HG03378 (cell line): ENCODE data around the gene LRRC18.

ENCODE experiments used
- ATAC-seq: cut with Tn5 transposase; IDR thresholded peaks from one replicate; pipeline ENCODE4 v1.9.1; 2021; ENCODE audit warnings: mild to moderate bottlenecking, moderate library complexity; ENCODE audit not compliant: unreplicated experiment

Gene LRRC18

DNA sequence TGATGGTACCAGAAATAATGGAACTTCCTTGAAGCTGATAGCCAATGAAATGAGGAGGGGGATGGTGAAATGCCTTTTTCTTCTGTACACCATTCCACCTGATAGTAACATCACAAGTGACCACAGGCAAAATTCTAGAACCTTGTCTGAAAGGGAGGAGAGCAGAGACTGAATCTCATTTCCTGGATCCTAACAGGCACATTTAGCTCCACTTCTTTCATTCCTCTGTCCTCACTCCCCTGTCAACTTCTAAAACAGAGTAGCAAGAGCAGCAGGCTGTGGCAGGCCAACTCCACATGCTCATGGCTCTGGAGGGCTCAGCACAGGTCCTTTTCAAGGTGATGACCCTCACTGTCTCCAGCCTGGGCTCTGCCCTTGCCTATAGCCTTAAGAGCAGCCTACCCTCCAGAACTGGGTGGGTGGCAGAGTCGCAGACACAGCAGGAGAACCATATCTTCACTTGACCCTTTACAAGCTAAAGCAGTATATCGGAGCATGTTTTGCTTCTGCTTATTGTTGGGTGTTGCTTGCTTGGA, at the start of gene LRRC18:
Gene LRRC18 (minus strand): TSS at position 51 of the 536 bp plus-strand sequence. CDS start 25,685 bp downstream, outside the sequence.
- no peak for ATAC-seq

DNA sequence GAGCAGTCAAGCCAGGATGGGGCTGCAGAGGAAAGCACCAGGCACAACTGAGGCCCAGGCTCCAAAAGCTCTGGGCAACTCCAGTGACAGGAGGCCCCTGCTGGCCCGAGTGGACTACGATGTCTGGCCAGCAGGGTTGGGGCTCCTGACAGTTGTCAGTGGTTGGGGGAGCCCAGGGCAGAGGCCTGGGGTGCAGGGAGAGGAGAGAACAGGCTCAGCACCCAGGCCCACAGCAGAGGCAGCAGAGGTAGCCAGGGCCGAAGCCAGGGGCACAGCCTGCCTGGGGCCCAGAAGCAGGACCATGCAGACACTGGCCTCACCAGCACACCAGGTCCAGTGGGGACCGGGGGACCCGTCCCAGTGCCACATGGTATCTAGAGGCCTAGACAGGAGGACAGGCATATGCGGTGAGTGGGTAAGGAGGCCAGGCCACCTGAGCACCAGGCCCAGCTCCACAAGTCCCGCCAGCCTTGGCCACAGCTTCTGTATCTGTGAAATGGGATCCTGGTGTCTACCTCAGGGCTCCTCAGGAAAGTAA, 46.0 kb upstream of the LRRC18 start:
- no peak for ATAC-seq

DNA sequence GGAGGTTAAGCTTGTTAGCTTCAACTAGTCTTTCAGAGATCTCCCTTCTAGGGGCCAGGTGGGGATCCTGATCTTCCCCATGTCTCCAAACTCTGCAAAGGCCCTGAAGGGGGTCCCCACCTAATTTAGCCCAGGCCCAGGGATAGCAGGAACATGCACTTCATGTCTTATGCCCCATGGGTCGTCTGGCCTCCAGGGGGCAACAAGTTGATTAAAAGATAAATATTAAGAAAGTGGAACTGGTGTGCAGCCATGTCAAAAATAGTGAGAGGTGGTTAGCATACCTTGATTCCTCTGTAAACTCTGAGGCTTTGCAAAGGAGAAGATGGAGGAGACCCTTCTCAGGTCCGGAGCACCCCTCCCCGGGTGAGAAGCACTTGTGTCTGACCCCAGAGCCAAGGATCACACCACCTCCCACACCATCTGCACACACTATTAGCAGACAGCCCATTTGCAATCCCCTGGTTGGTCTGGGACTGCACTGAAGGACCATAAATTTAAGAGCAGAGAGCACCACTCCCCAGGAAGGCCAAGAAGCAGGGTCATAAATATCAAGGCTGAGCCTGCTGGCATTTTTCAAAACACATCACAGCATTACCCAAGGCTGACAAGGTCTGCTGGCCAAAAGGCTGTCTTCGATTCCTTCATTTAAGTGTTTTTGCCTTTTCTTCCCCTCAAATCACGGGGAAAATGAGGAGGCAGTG, 44.2 kb upstream of the LRRC18 start:
- no peak for ATAC-seq

DNA sequence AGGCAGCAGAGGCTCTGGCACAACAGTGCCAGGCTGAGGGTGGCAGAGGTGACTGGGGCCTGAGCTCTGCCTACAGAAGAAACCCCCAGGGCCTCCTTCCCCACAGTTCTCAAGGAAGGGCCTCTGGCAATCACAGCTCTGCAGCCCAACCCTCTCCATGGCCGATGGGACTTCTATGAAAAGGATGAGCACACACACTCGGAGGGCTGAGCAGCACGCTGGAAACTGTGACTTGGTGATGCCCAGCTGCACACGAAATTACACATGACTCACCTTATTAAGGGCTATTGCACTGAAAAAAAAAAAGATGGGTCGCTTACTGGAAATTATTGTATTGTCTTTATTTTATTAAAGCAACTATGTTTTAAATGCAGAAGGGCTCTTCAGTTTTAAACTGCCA, 42.9 kb upstream of the LRRC18 start:
- no peak for ATAC-seq

DNA sequence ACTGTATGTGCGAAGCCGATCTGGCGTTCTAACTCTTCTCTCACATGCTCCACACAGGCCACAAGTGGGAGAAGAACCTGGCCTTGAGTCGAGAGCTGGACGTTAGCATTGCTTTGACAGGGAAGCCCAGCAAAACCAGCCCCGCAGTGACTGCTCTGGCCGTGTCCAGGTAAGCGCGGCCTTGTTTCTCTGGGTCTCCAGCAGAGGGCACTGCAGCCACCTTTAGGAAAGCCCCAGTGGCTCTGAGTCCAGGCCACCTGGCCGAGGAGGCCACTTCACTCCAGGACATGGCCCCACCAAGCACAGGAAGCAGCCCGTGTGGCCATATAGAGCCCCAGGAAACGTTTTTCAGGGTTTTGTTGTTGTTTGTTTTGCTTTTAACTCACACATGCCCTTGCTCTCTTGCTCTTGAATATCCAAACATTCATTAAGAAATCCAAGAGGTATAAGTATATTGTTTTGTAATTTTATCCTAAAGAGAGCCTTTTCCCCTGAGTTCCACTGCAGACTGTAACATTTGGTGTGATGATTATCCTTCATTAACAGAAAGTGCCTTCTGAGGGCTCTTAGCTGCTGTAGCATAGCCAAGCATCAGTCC, 41.8 kb upstream of the LRRC18 start:
- ATAC-seq, result no peak

DNA sequence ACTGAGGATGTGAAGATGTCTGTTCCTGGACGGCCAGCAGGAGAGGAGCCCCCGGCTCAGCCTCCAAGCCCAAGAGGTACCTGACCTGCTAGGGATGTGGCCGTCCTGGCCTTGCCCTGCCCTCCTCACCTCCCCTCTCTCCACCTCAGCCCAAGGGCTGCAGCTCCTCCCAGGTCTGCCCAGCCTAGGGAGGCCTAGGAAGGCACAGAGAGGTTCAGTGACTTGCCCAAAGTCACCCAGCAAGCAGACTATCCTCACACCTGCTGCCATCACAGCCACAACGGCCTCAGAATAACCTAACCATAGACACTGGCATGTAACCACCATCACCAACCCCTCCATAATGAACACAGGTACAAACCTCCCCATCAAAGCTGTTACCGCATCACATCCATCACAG, 38.7 kb upstream of the LRRC18 start:
- no peak for ATAC-seq

DNA sequence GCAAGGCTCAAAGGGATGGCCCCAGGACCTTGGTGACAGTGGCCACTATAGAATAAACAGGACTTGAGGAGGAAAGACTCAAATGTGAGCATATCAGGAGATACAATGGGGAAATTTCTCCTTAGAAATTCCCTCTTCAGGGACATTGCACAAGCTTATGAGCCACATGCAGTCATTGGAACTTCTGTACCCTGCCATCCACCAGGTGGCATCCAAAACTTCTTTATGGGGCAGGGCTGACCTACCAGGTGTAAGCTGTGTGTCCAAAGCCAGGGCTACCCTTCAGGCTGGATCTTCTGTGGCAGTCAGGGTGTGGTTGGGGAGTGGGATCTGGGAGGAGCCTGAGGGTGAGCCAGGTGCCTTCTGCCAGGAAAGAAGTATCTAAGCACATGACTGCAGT, 36.6 kb upstream of the LRRC18 start:
- no peak for ATAC-seq

DNA sequence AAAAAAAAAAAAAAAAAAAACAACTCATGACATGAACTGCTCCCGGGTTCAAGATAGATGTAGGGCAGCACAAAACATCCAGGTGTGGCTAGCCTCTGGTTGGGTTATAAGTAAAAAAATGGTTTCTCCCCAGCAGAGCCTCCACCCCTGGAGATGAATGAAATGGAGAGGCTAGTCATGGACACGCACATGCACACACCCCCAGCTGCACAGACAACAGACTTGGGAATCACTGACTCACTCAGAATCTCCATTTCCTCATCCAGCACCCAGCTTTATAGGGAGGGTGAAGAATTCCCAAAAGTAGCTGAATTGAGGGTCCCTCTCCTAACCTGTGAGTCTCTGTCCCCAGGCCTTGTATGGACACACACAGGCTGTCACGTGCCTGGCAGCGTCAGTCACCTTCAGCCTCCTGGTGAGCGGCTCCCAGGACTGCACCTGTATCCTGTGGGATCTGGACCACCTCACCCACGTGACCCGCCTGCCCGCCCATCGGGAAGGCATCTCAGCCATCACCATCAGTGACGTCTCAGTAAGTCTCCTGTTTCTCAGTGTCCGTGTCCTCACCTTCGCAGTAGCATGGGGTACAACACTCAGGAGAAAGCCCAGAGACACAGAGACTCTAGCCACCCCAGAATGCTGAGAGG, 35.0 kb upstream of the LRRC18 start:
- ATAC-seq, result no peak

DNA sequence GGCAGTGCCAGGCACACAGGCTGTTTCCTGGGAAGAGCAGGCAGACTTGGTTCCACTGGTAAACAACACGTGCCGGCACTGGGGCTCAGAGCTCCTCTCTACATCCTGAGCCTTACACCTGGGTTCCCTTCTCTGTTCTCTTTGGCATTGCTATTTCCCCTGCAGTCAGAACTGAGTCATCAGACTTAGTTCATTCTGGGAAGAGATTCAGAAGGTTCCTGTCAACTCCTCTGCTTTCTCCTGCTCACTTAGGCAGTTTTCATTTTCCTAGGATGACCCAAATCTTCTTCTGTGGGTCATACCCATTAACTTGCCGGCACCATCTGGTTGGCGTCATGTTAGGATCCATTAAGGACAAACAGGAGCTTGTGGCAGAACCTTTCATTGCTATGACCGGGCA, 33.4 kb upstream of the LRRC18 start:
- ATAC-seq, result no peak

DNA sequence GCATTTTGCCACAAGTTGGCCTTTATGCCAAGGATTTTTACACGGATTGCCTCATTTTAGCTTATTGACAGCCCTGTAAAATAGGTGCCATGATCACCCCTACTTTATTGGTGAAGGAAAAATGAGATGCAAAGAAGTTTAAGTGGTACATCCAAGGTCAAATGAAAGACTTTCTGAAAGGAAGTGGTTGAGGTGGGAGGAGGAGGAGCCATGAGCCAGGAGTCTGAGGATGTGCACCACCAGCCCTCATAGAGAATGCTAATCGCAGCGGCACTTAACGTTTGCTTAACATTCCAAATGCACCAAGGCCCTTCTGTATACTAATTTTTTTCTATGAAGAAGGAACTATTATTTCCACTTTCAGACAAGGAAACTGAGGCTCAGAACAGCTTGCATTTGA, 31.0 kb upstream of the LRRC18 start:
- no peak for ATAC-seq

DNA sequence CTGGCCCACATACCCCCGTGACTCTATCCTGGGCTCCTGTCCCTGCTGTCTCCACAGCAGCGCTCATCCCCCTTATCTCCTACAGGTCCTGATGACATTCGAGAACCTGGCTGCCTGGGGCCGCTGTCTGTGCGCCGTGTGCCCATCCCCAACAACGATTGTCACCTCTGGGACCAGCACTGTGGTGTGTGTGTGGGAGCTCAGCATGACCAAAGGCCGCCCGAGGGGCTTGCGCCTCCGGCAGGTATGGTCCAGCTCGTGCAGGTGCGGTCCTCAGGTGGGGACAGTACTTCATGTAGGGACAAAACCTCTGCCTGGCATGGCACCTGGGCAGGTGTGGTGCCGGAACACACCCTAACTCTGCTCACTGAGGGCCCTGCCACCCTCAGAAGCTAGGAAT, 30.4 kb upstream of the LRRC18 start:
- ATAC-seq, result no peak

DNA sequence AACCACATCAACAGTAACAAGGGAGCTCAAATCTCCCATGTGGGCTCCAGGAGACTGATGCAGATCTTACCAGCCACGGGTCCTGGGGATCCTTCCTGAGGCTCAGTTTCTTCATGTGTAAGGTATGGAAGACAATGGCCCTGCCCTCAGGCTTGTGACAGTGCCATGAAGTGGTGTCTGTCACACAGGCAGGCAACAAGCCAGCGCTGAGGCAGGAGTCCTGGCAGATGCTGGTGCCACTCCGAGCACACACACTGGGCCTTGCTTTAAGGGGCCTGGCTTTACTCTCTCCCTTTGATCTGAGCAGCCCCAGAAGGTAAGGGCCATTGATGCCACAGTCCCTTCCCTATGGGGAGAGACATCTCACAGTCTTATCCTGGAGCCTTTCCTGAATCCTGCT, 28.4 kb upstream of the LRRC18 start:
- ATAC-seq, result no peak

DNA sequence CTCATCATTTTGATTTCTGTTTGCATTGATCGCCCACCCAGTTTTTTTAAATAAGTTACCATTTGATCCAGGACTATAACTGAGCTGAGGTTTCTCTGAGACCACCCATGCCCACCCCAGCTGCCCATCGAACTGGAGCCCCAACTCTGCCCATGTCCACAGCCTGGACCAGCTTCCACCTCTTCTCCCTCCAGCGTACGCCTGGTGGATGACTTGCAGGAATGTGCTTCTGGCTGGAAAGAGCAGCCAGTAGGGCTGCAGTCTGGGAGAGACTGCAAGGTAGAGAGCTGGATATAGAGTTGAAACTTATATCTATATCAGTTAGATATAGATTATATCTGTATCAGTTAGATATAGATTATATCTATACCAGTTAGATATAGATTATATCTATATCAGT, 25.8 kb upstream of the LRRC18 start:
- ATAC-seq, result no peak

DNA sequence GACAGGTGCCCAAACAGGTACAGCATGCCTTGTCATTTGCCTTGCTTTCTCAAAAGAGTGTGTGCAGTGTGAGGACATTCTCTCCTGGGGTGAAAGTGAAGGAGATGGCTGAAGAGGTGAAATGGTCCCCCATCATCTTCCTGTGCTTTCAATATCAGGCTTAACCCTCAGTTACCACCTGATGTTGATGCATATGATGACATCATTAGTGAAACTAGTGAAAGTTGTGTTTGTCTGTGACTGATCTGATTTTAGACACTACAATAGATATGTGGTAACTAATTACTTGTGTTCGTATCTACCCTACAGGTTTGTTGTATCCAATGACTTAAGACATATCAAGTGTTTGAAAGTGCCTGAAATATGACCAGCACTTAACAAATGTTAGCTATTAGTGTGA, 24.4 kb upstream of the LRRC18 start:
- ATAC-seq, result no peak

DNA sequence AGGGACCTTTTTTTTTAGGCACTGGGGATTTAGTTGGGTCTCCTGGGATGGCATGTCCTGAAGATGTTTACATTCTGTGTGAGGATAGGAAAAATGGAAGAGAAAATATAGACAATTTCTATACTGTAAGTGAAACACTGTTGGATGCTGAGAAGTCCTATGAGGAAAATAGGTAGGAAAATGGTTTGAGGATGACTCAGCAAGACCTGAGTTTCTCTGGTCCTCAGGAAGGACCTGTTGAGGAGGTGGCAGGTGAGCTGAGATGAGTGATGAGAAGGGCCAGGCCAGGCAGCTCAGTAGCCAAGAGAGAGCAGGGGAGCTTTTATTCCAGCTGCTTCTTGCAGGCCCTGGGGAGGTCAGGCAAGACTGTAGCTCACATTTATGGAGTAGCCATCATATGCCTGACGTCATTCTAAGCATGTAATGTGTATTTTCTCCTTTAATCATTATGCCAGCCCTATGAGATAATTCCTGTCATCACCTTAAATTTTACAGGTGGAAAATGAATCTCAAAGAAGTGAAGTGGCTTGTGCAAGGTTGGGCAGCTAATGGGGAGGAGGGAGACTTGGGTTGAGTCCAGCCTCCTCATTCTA, 19.1 kb upstream of the LRRC18 start:
- ATAC-seq, result no peak

DNA sequence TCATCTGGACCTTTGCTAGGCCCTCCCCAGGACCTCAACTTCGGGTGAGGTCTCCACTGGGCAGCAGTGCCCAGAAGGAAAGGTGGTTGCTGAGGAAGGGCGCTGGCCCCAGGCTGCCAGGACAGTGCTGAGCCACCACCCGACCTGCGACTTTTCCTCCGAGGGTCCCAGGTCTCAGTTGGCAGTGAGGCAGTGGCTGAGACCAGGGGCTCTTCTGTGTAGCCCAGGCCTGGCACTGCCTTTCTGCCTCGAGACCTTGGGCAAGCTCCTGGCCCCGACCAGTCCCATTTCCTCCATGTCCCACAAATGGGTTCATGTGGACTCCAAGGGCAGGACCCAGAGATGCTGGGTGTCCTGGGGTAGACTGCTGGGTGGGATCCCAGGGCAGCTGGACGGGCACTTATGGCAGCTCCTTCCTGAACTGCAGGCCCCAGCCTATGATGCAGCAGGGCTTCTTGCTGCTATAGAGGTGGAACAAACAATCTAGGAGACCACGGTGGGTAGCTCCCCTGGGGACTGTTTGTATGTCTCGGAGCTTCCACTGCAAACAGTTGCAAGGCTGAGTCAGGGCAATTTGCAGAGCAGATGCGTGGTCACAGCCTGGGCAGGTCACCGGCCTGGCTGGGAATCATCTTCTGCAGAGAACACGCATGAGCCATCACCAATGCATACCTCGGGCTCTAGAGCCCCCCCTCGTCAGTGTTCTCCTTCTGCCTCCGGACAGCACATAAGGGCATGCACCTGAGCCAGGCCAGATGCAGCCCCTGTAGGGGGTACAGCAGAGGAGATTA, 17.9 kb upstream of the LRRC18 start:
- ATAC-seq, result no peak

DNA sequence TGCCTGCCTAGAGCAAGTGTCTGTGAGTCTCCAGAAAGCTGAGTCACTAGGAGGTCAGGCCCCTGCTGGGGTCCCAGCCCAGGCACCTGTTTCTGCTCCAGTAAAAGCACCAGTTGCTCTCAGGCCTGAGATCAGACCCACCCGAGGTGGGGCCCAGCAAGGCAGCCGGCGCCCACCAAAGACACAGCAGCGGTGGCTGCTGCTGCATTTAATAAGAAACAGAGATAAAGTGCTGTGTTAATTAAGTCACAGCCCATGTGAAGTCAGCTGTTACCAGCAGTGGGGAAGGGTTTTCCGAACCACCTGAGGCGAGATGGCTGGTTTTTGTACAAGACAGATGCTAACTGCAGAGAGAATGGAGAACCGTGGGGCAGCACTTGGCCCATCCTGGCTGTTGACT, 12.1 kb upstream of the LRRC18 start:
- ATAC-seq, result no peak

DNA sequence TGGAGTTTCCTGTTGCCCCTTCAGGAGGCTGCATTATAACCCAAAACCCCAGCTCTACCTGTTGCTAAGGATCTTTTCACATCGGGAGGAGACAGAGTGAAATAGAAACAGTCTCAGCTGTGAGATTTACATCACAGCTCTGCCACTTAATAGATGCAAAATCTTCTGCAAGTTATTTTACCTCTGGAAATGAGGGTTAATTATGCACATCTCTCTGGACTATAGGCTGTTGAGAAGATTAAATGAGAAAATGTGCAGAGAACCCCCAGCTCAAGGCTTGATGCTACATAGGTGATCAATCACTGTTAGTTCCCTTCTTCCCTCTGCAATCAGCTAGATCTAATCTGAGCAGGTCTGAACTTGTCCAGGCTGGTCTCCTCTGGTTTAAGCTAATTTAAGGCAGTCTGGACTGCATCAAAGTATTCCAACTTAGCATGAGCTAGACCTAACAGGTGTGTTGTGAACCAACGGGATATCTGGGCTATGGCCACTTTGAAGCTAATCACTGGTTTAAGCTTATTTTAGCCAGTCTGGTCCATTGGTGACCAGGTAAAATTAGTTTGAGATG, 8.9 kb upstream of the LRRC18 start:
- no peak for ATAC-seq

DNA sequence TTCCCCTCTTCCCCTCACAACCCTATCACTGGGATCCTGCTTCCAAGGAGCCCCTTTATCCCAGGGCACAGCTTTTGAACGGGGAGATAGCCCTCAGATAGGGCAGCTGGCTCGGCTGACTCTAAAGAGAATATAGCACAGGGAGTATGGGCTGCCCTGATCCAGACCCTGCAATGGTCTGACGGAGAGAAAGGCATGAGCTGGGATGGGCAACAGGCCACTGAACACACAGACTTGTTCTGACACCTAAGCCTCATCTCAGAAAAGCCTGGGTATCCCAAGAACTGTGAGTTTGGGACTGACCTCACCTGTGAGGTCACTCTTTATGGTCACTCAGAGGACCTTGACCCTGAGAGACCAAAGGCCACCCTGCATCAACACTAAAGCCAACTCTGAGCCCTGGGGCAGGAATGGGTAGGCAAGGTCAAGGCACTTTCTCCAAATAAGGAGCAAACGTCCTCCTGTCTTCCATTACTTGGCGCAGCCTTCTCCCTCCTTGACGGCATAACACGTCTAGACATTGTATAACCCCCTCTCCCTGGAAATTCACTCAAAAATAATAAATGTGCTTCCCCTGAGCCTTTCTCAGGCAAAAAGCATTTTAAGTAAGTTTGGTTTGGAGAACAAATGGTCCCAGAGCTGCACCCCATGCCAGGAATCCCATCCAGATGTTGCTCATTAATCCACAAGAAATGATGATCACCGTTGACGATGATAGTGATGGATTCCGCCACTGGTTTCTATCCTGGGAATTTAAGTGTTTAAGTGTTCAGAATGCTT, 8.2 kb upstream of the LRRC18 start:
- ATAC-seq, result no peak
